ENCODE measurements around the gene FARS2.

- TF ChIP-seq ZNF24 (tag by site-specific recombination; IDR thresholded peaks at IDR 0.05) (no peak), ZNF274 (IDR thresholded peaks at IDR 0.05; ENCODE audit: low read length) (no peak), ZNF274 (tag by site-specific recombination; IDR thresholded peaks at IDR 0.05; ENCODE audit: borderline replicate concordance) (no peak), ZBTB6 (tag by site-specific recombination; IDR thresholded peaks at IDR 0.05) (no peak), ATF2 (tag by site-specific recombination; IDR thresholded peaks at IDR 0.05; ENCODE audit: low read depth) (no peak), ZBTB26 (tag by site-specific recombination; optimal IDR thresholded peaks at IDR 0.05) (no peak), ZNF175 (tag by site-specific recombination; IDR thresholded peaks at IDR 0.05) (no peak)
These were observed 217.1 kb downstream of the FARS2 start for GRCh38 chr6:5478380-5478779.
